Gastrocnemius medialis (tissue), 4 donors: ENCODE measurements around the gene PCDH12. TPM values are rescaled to one million over a fixed set of nuclear protein-coding genes. Genes with fewer than 3 reads are reported as not detected.

Experiments used
- ATAC-seq, 2 donors: fragments of 150-250 bp; one replicate each; pipeline ENCODE4 v1.9.1; 2016
- DNase-seq, 2 donors: peaks; one replicate each; pipeline ENCODE4 v3.0.0-alpha.2; 2019
- H3K27ac ChIP-seq, 4 donors: fragments of 200-600 bp; sonication (generic); 1 replicate in 1 of 4; 2 replicates in 3 of 4; pipeline ENCODE4 v1.5.1; 2016 to 2018; ENCODE audit warnings: mild to moderate bottlenecking in 2 of 4, moderate library complexity in 1 of 4
- H3K27me3 ChIP-seq, 3 donors: fragments of 200-600 bp; sonication (generic) in 2 of 3; 1 replicate in 1 of 3; 2 replicates in 2 of 3; pipeline versions ENCODE4 v1.5.1 to v1.6.0; 2016 to 2019; ENCODE audit warnings: mild to moderate bottlenecking in 1 of 3, moderate library complexity in 1 of 3
- H3K36me3 ChIP-seq, 2 donors: fragments of 200-600 bp; sonication (generic) in 1 of 2; one replicate each; pipeline ENCODE4 v1.5.1; 2017 to 2018
- H3K4me1 ChIP-seq, 2 donors: fragments of 200-600 bp; sonication (generic) in 1 of 2; one replicate each; pipeline ENCODE4 v1.5.1; 2016 to 2017; ENCODE audit warnings: mild to moderate bottlenecking in 2 of 2
- H3K4me3 ChIP-seq, 4 donors: fragments of 200-600 bp; sonication (generic) in 3 of 4; 1 replicate in 1 of 4; 2 replicates in 3 of 4; pipeline ENCODE4 v1.5.1; 2016 to 2019; ENCODE audit warnings: mild to moderate bottlenecking in 2 of 4
- H3K9me3 ChIP-seq, 3 donors: fragments of 200-600 bp; sonication (generic) in 2 of 3; 1 replicate in 1 of 3; 2 replicates in 2 of 3; pipeline ENCODE4 v1.5.1; 2016 to 2019
- CTCF ChIP-seq, 5 experiments: fragments of 450-650 bp in 3 of 5; fragments of 200-600 bp in 2 of 5; sonication (generic) in 2 of 5; IDR thresholded peaks in 4 of 5; conservative IDR thresholded peaks in 1 of 5; 1 replicate in 4 of 5; 2 replicates in 1 of 5; pipeline ENCODE4 v1.5.1; 2016 to 2019; ENCODE audit warnings: antibody characterized with exemption in 5 of 5, mild to moderate bottlenecking in 3 of 5, moderate library complexity in 3 of 5
- POLR2A ChIP-seq, 2 donors: fragments of 450-650 bp; IDR thresholded peaks; one replicate each; pipeline ENCODE4 v1.6.1; 2017; ENCODE audit warnings: antibody characterized with exemption in 2 of 2, mild to moderate bottlenecking in 2 of 2, moderate library complexity in 2 of 2
- in situ Hi-C, 4 donors: fragments of 200-750 bp; cut with MboI; loops; one replicate each; pipeline versions ENCODE4 v1.15.0 to v1.8.0; 2017; ENCODE audit warnings: low sequenced_read_pairs in 4 of 4
- intact Hi-C: fragments of 100-400 bp; cut with DNase I; formaldehyde crosslinking; loops from one replicate; pipeline ENCODE4 v1.15.1; 2023; ENCODE audit warnings: low total_unique reads
- total RNA-seq, 4 donors: library from RNA; depleted of rRNA; stranded (reverse); fragments of >200 nt; gene quantifications; one replicate each; pipeline versions ENCODE4 v1.1.0 to v1.2.3, GENCODE V29; 2016

PCDH12 gene
- total RNA-seq, 4 donors from 2014 or later = 2.1 to 13.6 (median 3.6) TPM

GRCh38 chr5:141914797-141915196 is 43.2 kb downstream of the PCDH12 start:
- H3K4me1 ChIP-seq = peaks cover 0 to 8% of the 10 kb centered on the region in 2 donors
- intact Hi-C loops = no loop called here
- no peak for DNase-seq

GRCh38 chr5:141914199-141914743 is 43.7 kb downstream of the PCDH12 start:
- peaks cover 0 to 17% (median 4%) of the 10 kb centered on the region in 3 donors for H3K27me3 ChIP-seq
- peaks cover 0 to 8% of the 10 kb centered on the region in 2 donors for H3K4me1 ChIP-seq
- H3K9me3 ChIP-seq = no peaks in the 10 kb centered on the region
- H3K27ac ChIP-seq = no peak overlapping the region
- intact Hi-C loops (no loop called here), in situ Hi-C loops (no loop called here)
- peak; percentile 16 to 21 for ATAC-seq
- peak in 3 of 5 experiments; percentile 27 to 42 (median 30) for TF ChIP-seq CTCF (IDR thresholded peaks at IDR 0.05 in 4 of 5, conservative IDR thresholded peaks at IDR 0.05 in 1 of 5)
- no peak for TF ChIP-seq POLR2A (IDR thresholded peaks at IDR 0.05)
- no peaks in the 10 kb centered on the region for H3K36me3 ChIP-seq
- H3K4me3 ChIP-seq = peak overlapping the region; percentile 37 to 67 (median 46)
- DNase-seq = peak in 1 of 2 donors; percentile 11

More at GRCh38 chr5:141914797-141915196, 43.2 kb downstream of the PCDH12 start:
- in situ Hi-C loops = no loop called here
- peaks cover 0 to 17% (median 4%) of the 10 kb centered on the region in 3 donors for H3K27me3 ChIP-seq
- no peaks in the 10 kb centered on the region for H3K36me3 ChIP-seq
- H3K9me3 ChIP-seq = no peaks in the 10 kb centered on the region
- no peak overlapping the region for H3K27ac ChIP-seq
- no peak for TF ChIP-seq POLR2A (IDR thresholded peaks at IDR 0.05)
- TF ChIP-seq CTCF (IDR thresholded peaks at IDR 0.05 in 4 of 5, conservative IDR thresholded peaks at IDR 0.05 in 1 of 5) = no peak
- H3K4me3 ChIP-seq = no peak overlapping the region
- ATAC-seq = no peak

- H3K4me3 ChIP-seq = peak overlapping the region; percentile 37 to 67 (median 46)
- intact Hi-C loops (no loop called here), in situ Hi-C loops (no loop called here)
- no peak for TF ChIP-seq CTCF (IDR thresholded peaks at IDR 0.05 in 4 of 5, conservative IDR thresholded peaks at IDR 0.05 in 1 of 5)
- no peak for TF ChIP-seq POLR2A (IDR thresholded peaks at IDR 0.05)
- H3K27me3 ChIP-seq = peaks cover 0 to 17% (median 4%) of the 10 kb centered on the region in 3 donors
- H3K27ac ChIP-seq = no peak overlapping the region
- H3K36me3 ChIP-seq = no peaks in the 10 kb centered on the region
- H3K9me3 ChIP-seq = no peaks in the 10 kb centered on the region
- H3K4me1 ChIP-seq = peaks cover 0 to 8% of the 10 kb centered on the region in 2 donors
- DNase-seq (no peak), ATAC-seq (no peak)
Measured at GRCh38 chr5:141913560-141914198, 44.3 kb downstream of the PCDH12 start.

GRCh38 chr5:141910271-141910673 is 47.7 kb downstream of the PCDH12 start:
- Histone ChIP-seq H3K27ac (no peak overlapping the region), H3K36me3 (no peaks in the 10 kb centered on the region), H3K4me1 (peaks cover 0 to 8% of the 10 kb centered on the region in 2 donors), H3K4me3 (no peak overlapping the region), H3K27me3 (peaks cover 0 to 17% (median 4%) of the 10 kb centered on the region in 3 donors), H3K9me3 (no peaks in the 10 kb centered on the region)
- ATAC-seq = no peak
- no peak for DNase-seq
- in situ Hi-C loops = no loop called here
- TF ChIP-seq POLR2A (IDR thresholded peaks at IDR 0.05) (no peak), CTCF (IDR thresholded peaks at IDR 0.05 in 4 of 5, conservative IDR thresholded peaks at IDR 0.05 in 1 of 5) (no peak)
- intact Hi-C loops = no loop called here
